HepG2 (cell line): Measurements from ENCODE around the gene HPDL. TPM values are rescaled to one million over a fixed set of nuclear protein-coding genes. Genes with fewer than 3 reads are reported as not detected.

Source experiments
- AGO2 ChIP-seq: fragments of 200-400 bp; formaldehyde crosslinking; optimal IDR thresholded peaks from 2 replicates; pipeline ENCODE3; 2017; ENCODE audit warnings: mild to moderate bottlenecking, low read depth, low read length, moderate library complexity
- ARID3A ChIP-seq: IDR thresholded peaks from 2 replicates; pipeline ENCODE4 v1.6.1; 2012; ENCODE audit warnings: low read depth, low read length, improper control_type of control experiment
- ARID5B ChIP-seq: IDR thresholded peaks from 2 replicates; pipeline ENCODE4 v1.4.0; 2020; ENCODE audit warnings: mild to moderate bottlenecking, missing genetic modification reagents
- ARNT2 ChIP-seq: sonication (generic); formaldehyde crosslinking; IDR thresholded peaks from 2 replicates; pipeline ENCODE4 v1.8.0; 2022; ENCODE audit warnings: mild to moderate bottlenecking, low read depth, missing genetic modification reagents, moderate library complexity
- BCLAF1 ChIP-seq: fragments of 450-650 bp; IDR thresholded peaks from 2 replicates; pipeline ENCODE4 v1.6.1; 2017; ENCODE audit warnings: mild to moderate bottlenecking
- GTF2F1 ChIP-seq: fragments of 150-350 bp; IDR thresholded peaks from 2 replicates; pipeline ENCODE4 v1.6.1; 2014; ENCODE audit warnings: low read length
- KLF12 ChIP-seq: sonication (generic); formaldehyde crosslinking; IDR thresholded peaks from 2 replicates; pipeline ENCODE4 v1.4.0; 2020; ENCODE audit warnings: missing genetic modification reagents, borderline replicate concordance
- LRRFIP1 ChIP-seq: sonication (generic); formaldehyde crosslinking; conservative IDR thresholded peaks from 2 replicates; pipeline ENCODE4 v1.4.0; 2020; ENCODE audit warnings: missing genetic modification reagents
- PAWR ChIP-seq: sonication (generic); formaldehyde crosslinking; IDR thresholded peaks from 2 replicates; pipeline ENCODE4 v1.4.0; 2020; ENCODE audit warnings: missing genetic modification reagents, mild to moderate bottlenecking, borderline replicate concordance
- PPARG ChIP-seq: conservative IDR thresholded peaks from 2 replicates; pipeline ENCODE4 v1.6.1; 2016; ENCODE audit warnings: missing biosample characterization, missing genetic modification reagents
- ZBTB33 ChIP-seq: sonication (generic); formaldehyde crosslinking; IDR thresholded peaks from 2 replicates; pipeline ENCODE4 v1.4.0; 2020; ENCODE audit warnings: missing genetic modification reagents
- ZNF136 ChIP-seq: sonication (generic); formaldehyde crosslinking; IDR thresholded peaks from 2 replicates; pipeline ENCODE4 v1.8.1; 2022; ENCODE audit warnings: low read depth, mild to moderate bottlenecking, moderate library complexity, missing genetic modification reagents
- ZNF773 ChIP-seq: sonication (generic); formaldehyde crosslinking; IDR thresholded peaks from 2 replicates; pipeline ENCODE4 v1.4.0; 2020; ENCODE audit warnings: missing genetic modification reagents, borderline replicate concordance
- ZNF841 ChIP-seq: sonication (generic); formaldehyde crosslinking; IDR thresholded peaks from 2 replicates; pipeline ENCODE4 v1.8.1; 2023; ENCODE audit warnings: missing genetic modification reagents, borderline replicate concordance
- ZNF891 ChIP-seq: sonication (generic); formaldehyde crosslinking; IDR thresholded peaks from 2 replicates; pipeline ENCODE4 v1.5.0; 2020; ENCODE audit warnings: mild to moderate bottlenecking, missing genetic modification reagents
- polyA plus RNA-seq, 8 experiments: library from polyadenylated mRNA; depleted of rRNA in 3 of 8; stranded (reverse) in 7 of 8; unstranded in 1 of 8; fragments of >200 nt; fragmentation: Illumina TruSeq in 4 of 8; extraction: Trizol in 4 of 8; gene quantifications; 2 replicates each; pipeline versions ENCODE4 v1.2.1 to v1.2.3, GENCODE V29; 2011 to 2016; ENCODE audit warnings: low read depth in 4 of 8, missing spikeins in 1 of 8, mixed read lengths in 1 of 8; ENCODE audit not compliant: insufficient read depth in 1 of 8
- total RNA-seq, 5 experiments: library from RNA; depleted of rRNA; stranded (reverse); fragments of >200 nt; fragmentation: Illumina TruSeq; extraction: Trizol; gene quantifications; 2 replicates each; pipeline ENCODE4 v1.2.3, GENCODE V29; 2016; ENCODE audit warnings: low read depth in 1 of 5

The HPDL gene
- total and polyA plus RNA-seq, 2 of the 13 experiments (the other 11 are each of a cell fraction or from before 2014, with no cell fraction given) = not detected

GRCh38 chr1:45327644-45328515, 1.2 kb downstream of the HPDL start (continued):
- TF ChIP-seq ZBTB33 (no peak), ARID5B (no peak), PPARG (no peak), ZNF773 (CRISPR knock-in tag) (no peak), GTF2F1 (no peak), ARNT2 (no peak), PAWR (no peak), AGO2 (peak; percentile 67), ZNF841 (CRISPR knock-in tag) (no peak), KLF12 (CRISPR knock-in tag) (no peak), BCLAF1 (no peak), ZNF136 (CRISPR knock-in tag) (no peak), LRRFIP1 (CRISPR knock-in tag) (no peak), ZNF891 (no peak), ARID3A (no peak)
